OCI-LY7 (cell line): ENCODE data around the gene TEX22.

ENCODE experiments used
- EZH2phosphoT487 ChIP-seq: fragments of 200-600 bp; sonication (generic); IDR thresholded peaks from 2 replicates; pipeline ENCODE4 v1.6.1; 2018; ENCODE audit warnings: low read depth, borderline replicate concordance, mild to moderate bottlenecking, mixed run types, antibody characterized with exemption, low read length, moderate library complexity, mixed read lengths
- TF ChIP-seq, protein P1 (sequence below): fragments of 200-600 bp; sonication (generic); conservative IDR thresholded peaks from 2 replicates; pipeline ENCODE4 v1.5.1; 2014; ENCODE audit warnings: mild to moderate bottlenecking, antibody characterized with exemption, low read length, moderate library complexity, mixed read lengths

DNA sequence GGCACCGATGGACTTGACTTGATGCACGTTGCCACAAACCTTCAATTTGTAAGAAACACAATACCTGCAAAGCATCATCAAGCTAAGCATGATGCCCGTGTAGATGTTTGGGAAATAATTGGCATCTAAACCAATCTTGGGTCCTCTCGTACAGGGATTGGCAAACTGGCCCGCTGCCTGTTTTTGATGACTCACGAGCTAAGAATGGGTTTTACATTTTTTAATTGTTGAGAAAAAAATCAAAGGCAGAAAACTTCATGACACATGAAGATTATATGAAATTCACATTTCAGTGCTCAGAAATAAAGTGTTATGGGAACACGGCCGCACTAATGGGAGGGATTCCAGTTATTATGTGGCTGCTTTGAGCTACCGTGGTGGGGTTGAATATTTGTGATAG, 32.2 kb downstream of the TEX22 start:
- TF ChIP-seq, protein P1, sequence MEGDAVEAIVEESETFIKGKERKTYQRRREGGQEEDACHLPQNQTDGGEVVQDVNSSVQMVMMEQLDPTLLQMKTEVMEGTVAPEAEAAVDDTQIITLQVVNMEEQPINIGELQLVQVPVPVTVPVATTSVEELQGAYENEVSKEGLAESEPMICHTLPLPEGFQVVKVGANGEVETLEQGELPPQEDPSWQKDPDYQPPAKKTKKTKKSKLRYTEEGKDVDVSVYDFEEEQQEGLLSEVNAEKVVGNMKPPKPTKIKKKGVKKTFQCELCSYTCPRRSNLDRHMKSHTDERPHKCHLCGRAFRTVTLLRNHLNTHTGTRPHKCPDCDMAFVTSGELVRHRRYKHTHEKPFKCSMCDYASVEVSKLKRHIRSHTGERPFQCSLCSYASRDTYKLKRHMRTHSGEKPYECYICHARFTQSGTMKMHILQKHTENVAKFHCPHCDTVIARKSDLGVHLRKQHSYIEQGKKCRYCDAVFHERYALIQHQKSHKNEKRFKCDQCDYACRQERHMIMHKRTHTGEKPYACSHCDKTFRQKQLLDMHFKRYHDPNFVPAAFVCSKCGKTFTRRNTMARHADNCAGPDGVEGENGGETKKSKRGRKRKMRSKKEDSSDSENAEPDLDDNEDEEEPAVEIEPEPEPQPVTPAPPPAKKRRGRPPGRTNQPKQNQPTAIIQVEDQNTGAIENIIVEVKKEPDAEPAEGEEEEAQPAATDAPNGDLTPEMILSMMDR, result no peak
- TF ChIP-seq EZH2phosphoT487, result no peak
